T1000 (cell line): ENCODE measurements around the gene LRP3.

Source experiments
- DNase-seq: peaks from one replicate; lab custom pipeline; 2025; ENCODE audit warnings: mixed read lengths; lab: John Stamatoyannopoulos, UW

The LRP3 gene

DNA sequence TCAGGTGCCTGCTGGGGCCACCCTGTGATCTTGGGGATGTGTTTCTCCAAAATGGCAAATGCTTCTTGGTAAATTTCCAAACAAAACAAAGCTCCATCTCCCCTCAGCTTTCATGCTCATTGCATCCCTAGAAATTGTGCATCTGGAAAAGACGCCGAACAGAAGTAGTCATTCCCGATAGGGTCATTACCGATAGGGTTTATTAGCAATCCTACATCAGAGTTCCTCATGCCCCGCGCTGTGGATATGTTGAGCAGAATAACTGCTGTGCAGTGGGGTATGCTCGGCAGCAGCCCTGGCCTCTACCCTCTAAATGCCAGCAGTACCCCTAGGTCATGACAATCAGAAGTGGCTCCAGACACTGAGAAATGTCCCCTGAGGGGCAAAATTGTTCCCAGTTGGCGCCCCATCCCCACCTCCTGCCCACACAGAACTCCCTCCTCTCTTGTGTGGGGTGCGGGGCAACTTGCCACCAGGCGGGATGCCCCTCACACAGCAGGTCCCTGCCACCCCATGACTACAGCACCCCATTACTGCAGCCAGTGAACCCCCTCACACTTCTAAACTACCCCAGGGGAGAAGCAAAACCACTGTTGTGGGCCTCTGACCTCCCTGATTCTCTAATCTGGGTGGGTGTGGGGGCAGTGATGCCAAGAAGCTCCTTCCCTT, 44.5 kb downstream of the LRP3 start:
- DNase-seq = no peak

DNA sequence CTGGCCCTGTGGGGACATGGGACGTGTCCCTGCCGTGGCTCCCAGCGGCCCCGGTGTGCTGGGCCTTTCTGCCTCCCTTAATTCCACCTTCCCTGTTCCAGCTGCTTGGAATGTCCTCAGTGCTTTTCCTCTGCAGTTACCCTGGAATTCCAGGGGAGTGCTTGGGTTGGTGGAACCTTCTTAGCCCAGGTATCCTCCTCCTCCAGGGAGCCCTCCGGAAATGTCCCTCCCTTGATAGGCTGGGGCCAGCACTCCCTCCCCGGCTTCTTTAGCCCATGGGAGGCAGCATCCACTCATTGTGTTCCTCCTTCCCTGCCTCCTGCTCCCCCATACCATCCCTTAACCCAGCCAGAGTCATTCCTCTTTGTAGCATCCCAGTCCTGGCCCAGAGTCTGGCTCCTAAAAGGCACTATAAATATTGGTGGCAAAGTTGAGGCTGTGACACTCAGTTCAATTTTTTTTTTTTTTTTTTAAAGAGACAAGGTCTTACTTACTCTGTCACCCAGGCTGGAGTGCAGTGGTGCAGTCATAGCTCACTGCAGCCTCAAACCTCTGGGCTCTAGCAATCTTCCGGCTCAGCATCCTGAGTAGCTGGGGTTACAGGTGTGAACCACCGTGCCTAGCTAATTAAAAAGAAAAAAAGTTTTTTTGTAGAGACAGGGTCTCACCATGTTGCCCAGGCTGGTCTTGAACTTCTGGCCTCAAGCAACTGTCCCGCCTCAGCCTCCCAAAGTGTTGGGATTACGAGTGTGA, 45.3 kb downstream of the LRP3 start:
- no peak for DNase-seq

DNA sequence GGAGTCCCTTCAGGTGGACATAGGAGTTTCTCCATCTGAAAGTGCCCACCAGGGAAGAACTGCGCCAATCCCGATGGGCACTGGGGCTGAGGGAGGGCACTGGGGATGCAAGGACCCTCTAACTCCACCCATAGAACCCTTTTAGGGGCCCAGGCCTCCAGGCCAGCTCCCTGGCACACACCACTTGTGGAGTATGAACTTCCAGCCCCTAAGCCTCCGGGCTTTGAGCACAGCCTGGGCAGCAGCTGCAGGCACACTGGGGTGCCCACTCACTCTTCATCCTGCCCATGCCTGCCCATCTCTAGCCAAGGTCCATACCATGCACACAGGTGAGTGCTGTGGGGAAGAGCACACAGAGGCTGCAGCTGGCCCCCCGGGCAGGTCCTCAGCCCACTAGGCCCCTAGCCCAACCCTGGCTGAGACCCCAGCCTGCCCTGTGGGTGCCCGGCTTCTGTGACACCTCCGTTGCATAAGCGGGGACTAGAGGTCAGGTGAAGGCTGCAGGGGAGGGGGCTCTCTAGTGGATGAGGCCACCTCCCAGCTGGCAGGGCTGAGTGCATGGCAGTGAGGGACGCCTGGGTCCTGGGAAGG, 46.1 kb downstream of the LRP3 start:
- no peak for DNase-seq

DNA sequence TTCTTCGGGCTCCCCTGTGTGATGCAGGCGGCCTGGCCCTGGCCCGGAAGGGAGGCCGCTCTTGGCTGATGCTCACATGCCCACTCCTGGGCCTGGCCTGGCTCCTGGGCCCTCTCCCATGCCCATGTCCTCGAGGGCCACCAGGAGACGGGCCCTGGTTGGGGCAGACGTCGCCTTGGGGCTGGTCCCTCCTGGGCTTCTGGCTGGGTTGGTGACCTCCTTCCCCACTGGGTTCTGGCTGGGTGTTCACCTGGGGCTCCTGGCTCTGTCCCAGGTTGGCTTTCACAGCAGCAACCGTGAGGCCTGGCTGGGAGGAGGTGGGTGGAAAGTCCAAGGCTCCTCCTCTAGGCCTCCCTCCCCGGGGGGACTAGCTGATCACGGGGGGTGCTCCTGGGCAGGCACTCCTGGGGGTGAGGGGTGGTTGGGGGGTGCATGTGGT, 47.0 kb downstream of the LRP3 start:
- no peak for DNase-seq

DNA sequence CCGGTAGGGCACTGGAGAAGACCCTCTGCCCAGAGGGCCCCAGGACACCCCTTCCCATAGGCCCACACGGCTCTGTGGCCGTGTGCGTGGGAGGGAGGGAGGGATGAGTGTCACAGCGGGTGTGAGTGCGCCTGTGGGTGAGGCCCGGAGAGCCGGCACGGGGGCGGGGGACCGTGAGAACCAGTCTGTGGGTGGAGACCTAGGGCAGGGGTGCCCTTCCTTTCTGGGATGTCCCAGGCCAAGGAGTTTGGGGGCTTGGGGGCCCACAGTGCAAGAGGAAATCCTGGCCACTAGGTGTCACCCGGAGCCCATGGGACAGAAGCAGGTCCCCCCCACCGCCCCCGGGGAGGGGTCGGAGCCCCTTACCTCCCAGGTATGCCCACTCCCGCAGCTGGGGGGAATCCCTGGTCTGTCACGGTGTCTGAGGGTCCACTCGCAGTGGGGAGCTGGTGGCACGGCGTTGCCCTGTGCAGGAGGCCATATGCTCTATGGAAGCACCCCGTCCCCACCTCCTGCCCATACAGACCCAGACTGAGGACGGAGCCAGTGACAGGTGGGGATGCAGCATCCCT, 47.5 kb downstream of the LRP3 start:
- no peak for DNase-seq

DNA sequence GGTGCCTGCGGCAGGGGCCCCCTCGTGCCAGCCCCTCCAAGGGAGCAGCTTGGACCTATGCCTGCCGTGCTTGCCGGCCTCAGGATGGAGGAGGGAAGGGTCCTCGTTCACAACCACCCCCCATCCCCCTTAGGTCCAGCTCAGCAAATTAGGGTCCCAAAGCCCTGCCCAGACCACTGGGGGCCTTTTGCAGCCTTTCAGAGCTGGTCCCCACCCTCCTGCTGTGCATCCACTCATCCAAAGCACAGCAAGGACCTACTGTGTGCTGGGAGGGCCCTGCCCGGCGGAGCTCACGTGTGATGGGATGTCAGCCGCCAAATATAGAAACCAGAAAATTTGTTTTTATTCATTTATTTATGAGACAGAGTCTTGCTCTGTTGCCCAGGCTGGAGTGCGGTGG, 48.0 kb downstream of the LRP3 start:
- no peak for DNase-seq

DNA sequence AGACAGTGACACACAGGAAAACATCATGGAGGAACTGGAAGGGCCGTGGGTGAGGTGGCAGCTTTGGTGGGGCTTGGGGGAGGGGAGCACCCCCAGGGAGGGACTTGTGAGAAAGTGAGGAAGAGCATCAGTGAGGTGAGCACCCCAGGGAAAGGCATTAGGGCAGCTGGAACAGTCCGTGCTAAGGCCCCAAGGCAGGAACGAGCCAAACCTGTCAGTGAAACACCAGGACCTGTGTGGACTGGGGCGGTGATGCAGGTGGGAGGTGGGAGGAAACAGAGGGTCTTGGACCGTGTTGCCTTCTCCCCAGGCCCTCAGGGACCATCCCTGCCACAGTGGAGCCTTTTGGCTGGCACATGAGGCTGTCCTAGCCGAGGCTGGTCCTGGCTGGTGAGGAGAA, 48.8 kb downstream of the LRP3 start:
- DNase-seq = no peak

DNA sequence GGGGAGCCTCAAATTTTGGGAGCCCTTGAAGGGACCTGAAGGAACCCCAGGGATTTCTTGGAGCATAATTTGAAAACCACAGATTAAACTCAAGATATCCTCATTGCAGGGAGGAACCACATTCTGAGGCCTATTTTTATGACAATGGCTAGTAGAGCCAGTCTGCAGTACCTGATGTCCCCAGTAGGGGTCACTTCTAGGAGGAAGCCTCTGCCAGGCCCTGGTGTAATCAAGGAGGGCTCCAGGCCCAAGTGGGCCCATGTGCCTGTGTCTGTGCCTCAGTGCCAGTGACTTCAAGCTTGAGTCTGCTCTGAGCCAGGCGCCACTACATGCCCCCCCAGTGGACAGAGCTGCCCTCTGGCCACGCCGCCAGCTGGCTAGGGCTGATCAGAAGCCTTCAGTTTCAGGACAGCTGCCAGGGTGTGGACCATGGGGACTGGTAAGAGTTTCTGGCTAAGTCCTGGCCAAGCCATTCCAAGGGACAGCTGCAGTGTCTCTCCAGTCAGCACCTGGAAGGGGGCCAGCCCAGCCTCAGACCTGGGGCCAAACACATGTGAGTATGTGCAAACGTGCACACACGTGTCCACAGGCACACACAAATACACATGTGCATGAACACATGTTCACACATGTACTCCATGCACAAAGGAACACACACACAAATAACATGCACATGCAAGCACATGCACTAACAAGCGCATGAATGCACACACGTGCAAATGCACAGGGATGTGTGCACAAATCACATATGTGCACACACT, 52.0 kb downstream of the LRP3 start:
- no peak for DNase-seq

DNA sequence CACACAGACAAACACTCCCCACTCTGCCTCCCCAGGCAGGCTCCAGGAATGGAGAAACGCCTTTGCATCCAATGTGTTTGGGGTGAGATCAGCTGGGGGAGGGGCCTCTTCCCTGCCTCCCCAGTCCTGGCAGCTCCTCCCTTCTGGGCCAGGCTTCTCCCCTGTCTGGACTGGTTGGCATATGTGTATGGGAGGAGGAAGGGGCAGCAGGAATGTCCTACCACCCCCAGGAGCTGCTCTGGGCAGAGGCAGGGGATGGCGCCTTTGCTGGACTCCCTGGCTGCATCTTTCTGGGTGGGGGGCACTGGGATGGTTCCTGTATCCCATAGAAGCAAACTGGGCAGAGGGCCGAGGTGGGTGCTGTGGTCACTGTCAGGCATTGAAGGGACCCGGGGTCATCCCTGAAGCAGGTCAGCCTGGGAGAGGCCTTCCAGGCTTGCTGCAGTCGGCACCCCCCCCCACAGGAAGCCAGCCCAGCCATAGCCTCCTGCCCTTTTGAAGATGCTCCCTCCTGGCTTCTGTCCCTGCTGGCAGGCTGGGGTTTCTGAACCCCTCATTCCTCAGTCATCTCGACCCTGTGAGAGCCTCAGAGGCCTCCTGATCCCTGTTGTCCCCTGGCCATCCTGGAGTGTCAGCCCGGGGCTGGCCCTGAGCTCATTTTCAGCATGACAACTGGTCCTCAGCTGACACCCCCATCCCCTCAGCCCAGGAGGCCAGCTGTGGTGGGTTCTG, 52.7 kb downstream of the LRP3 start:
- no peak for DNase-seq

DNA sequence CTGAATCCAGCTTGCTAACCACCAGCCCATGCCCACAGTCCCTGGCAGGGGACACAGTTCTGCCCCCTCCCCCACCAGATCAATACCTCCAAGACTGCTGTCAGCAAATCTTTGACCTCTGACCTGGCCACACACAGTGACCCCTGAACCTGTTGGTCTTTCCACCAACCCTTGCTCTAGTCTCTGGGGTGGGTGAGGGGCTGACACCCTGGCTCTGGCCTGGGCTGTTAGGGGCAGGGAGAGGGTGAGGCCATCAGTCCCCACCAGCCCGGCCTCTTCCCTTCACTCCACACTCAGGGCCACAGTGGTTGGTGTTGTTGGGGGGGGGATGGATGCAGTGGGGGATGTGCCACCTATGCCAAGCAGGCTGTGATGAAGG, 53.3 kb downstream of the LRP3 start:
- DNase-seq = no peak

DNA sequence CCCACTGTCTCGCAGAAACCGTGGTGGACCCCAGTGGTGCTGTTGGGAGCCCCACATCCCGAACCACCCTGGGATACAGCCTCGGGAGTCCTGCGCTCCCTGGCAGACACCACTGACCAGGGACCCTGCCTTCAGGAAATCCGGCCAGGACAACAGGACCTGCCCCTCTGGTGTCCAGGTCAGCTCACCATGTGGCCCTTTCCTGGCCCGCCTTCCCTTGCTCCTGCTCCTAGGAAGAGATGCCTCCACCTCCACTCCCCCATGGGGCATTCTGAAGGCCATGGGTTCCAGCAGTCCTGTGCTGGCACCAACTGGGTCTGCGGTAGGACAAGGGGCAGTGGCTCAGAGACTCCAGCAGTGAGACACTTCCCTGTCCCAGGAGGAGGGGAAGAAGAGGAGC, 54.0 kb downstream of the LRP3 start:
- no peak for DNase-seq

DNA sequence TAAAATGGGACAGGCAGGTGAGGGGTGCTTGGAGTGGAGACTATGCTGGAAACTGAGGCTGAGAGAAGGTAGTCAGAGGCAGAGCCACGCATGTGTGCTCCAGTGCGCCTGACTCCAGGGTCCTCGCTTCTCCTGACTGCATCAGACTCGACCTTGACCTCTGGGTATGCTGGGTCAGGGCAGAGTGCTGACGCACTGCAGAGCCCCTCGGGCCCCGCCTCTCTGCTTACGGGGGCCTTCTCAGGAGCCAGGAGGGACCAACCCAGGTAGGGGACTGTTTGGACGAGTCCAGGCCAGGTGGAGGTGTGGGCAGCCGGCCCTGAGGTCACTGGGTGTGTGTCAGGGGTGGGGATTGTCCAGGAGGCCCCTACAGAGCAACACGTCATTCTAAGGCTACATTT, 54.4 kb downstream of the LRP3 start:
- DNase-seq = no peak

DNA sequence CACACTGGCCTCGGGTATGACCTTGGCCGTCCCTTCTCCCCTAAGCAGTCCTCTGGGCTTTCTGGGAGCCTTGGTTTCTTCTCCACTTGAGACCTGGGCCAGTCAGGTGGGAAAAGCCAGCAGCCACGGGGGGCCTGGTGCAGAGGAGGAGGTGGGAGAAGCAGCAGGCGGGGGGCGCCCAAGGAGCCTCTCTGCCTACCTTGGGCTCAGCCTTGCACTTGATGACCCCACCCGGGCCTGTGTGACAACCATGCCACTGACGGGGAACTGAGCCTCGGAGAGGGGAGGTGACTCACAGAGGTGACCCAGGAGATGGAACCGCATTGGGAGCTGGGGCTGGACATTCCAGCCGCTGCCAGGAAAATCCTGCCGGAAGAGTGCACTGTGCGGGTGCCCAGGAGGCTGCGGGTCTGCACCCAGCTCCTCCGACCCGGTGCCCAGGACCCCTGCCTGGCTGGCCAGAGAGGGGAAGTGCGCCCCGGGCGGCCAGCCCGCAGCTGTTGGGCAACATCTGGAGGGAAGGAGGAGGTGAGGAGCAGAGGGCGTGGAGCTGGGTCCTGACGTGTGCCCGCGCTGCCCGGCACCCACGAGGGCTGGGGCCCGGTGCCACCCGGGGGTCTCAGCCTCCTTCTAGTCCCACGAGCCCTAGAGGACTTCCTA, 55.0 kb downstream of the LRP3 start:
- DNase-seq = no peak

DNA sequence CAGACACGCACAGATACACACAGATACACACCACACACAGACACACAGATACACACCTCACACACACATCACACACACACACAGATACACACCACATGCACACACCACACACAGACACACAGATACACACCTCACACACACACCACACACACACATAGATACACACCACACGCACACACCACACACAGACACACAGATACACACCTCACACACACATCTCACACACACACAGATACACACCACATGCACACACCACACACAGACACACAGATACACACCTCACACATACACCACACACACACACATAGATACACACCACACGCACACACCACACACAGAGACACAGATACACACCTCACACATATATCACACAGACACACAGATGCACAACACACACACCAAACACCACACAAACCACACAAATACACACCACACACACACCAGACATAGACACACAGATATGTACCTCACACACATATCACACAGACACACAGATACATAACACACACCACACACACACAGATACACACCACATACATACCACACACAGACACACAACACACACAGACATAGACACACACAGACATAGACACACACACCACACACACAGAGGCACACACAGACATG, 55.7 kb downstream of the LRP3 start:
- DNase-seq = no peak

DNA sequence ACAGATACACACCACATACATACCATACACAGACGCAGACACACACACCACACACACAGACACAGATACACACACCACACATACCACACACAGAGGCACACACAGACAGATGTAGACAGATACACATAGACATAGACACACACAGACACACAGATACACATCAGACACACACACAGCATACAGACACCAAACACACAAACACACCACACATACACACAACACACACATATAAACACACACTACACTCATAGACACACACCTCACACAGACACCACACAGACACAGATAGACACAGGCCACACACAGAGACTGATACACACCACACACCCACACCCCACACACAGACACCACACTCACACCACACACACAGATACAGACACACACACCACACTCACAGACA, 56.4 kb downstream of the LRP3 start:
- DNase-seq = no peak

DNA sequence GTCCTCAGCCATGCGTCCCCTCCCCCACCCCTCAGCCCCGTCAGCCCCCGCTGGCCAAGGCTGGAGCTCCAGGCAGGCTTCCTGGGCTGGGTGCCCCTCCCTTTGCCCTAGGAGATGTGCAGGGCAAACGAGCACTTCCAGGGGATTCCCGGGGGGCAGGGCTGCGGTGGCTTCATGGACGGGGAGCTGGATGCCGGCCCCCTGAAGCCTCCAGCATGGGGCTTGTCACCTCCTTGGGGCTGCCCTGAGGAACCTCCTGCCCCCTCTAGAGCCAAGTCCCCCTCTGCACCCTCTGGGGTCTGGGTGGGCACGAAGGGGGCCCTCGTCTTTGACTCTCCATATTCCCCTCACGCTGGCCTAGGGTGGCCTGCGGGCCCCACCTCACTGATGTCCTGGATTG, 56.9 kb downstream of the LRP3 start:
- no peak for DNase-seq

DNA sequence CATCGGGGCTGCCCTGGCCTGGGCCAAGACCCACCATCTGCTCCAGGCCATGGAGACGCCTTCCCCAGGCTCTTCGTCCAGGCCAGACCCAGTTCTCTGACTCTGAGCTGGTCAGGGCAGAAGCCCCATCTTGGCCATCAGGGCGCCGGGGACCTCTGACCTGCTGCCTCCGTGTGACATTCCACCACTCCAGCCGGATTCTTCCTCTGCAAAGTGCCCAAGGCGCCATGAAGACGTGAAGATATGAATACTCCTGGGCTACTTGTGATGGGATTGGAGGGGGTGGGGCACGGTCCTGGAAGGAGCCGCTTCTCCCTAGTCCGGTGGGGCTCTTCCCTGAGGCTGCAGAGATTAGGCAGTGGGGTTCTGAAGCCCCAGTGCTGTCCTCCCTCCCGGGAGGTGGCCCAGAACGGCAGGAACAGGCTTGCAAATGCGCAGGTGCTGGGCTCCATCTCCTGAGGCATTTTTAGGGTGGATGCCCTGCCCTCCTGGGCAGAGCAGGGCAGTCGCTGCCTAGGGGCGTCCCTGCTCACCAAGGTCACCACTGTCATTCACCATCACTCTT, 57.5 kb downstream of the LRP3 start:
- DNase-seq = no peak

DNA sequence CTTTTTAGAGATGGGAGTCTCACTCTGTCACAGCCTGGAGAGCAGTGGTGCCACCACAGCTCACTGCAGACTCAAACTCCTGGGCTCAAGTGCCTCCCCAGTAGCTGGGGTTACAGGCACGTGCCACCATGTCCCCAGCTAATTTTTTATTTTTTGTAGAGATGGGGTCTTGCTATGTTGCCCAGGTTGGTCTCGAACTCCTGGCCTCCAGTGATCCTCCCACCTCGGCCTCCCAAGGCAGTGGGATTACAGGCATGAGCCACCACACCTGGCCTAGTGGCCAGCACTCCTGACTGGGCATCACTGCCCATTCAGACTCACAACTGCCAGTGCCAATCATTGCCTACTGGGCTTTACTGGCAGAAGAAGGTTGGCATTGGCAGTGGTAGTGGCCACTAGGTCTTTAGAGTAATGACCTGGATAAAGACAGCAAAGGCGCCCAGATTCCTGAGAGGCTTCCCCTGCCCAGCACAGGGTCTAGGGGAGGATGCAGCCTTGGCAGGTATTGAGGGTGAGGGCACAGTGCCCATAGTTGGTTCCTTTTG, 58.4 kb downstream of the LRP3 start:
- no peak for DNase-seq

DNA sequence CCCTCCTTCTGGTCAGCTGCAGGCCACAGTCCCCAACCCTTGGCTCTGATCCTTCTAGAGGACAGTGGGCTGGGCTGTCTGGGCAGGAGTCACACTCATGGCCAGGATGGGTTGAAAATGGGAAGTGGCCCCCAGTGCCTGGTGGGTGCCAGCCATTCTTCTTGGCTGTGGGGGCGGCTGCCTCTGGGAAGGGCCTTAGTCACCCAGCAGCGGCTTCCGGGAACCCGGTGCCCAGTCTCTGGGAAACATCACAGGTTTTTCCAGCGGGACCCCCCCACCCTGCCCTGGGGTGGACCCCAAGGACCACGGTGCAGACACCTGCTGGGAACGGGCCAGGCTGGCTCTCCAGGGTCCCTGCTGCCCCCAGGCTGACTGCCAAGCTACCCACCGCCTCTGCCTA, 58.8 kb downstream of the LRP3 start:
- DNase-seq = no peak

DNA sequence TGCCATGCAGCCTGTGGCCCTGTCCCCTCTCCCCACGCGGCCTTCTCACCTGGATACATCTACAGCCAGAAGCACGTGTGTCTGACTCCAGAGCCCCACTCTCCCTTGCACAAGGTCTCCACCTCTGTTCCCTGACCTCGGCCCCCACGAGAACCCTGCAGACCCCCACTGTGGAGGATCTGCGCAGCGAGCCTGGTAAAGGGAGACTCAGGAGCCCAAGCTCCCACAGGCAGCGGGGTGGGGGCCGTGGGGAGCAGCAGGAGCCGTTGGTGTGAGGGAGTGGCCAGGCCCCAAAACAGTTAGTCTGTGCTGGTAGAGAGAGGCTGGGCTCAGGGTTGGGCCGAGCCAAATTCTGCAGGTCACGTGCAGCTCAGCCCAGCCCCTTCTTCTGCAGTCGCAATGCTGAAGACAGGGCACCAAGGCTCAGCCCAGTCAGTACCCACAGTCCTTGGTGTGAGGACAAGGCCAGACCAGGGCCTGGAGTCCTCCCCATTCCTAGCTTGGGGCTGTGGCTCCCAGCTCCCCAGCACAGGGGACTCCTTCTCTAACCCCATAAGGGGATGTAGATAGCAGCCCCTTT, 60.2 kb downstream of the LRP3 start:
- DNase-seq = no peak
